GM23248 (cell line): ENCODE data around the gene INTS14.

Experiments used
- EZH2 ChIP-seq: fragments of 200-600 bp; sonication (generic); IDR thresholded peaks from 2 replicates; pipeline ENCODE4 v1.6.1; 2018; ENCODE audit warnings: antibody characterized with exemption, mild to moderate bottlenecking; ENCODE audit not compliant: insufficient read depth, poor library complexity, severe bottlenecking
- EZH2phosphoT487 ChIP-seq: fragments of 200-600 bp; sonication (generic); IDR thresholded peaks from 2 replicates; pipeline ENCODE4 v1.6.1; 2018; ENCODE audit warnings: antibody characterized with exemption, moderate library complexity, mild to moderate bottlenecking, low read depth; ENCODE audit not compliant: insufficient read depth

DNA sequence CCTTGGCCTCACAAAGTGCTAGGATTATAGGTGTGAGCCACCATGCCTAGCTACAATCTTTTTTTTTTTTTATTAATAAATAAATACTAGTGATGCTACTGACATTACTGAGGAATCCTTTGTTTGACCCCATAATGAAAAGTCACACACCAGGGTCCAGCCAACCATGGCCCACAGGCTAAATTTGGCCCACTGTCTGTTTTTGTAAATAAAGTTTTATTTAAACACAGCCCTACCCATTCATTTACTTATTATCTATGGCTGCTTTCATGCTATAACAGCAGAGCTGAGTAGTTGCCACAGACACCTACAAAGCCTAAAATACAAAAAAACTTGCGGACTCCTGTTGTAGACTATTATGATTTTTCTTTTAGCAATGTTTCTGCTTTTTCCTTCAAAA lies 7.4 kb downstream of the INTS14 start:
- TF ChIP-seq EZH2 (no peak), EZH2phosphoT487 (no peak)
